ENCODE measurements around the gene PPP1R3D. TPM values are rescaled to one million over a fixed set of nuclear protein-coding genes. Genes with fewer than 3 reads are reported as not detected.

The PPP1R3D gene
- total and polyA plus RNA-seq, 2 of the 13 experiments (the other 11 are each of a cell fraction or from before 2014, with no cell fraction given) = 1.2 to 3.7 TPM

DNA sequence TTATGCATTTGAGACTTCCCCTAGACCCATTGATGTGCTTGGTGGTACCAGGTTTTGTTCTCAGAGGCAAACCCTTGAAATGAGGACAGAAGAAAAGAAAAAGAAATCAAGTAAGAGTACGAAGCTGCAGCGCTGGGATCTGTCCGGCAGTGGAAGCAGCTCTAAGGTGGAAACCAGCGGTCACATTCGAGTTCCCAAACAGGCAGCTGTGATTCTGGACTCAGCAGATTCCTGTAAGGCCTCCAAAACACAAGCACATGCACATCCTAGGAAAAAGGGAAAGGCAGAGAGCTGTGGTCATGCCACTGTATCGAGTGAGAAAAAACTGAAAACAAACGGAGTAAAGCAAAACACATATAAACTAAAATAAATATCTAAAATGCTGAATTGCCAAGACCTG lies 4.6 kb upstream of the PPP1R3D start:
- Histone ChIP-seq H3K36me3 (replicated peaks in 1 of 2; ENCODE audit: control insufficient read depth in 1 of 2, insufficient read depth in 2 of 2, low read length in 2 of 2) (peaks cover 8 to 17% of the 10 kb centered on the region in 2 experiments; a peak in 4 of 5 replicates), H3K9me3 (ENCODE audit: low read length) (no peaks in the 10 kb centered on the region), H3K9ac (ENCODE audit: insufficient read depth, low read depth, low read length) (no peak overlapping the region), H3K4me3 (replicated peaks in 1 of 3; ENCODE audit: insufficient read depth in 1 of 3, low read depth in 2 of 3, low read length in 3 of 3) (no peak overlapping the region), H3K27me3 (ENCODE audit: control insufficient read depth in 1 of 2, insufficient read depth in 2 of 2, low read length in 2 of 2) (no peaks in the 10 kb centered on the region; a peak in 1 of 5 replicates), H3K27ac (ENCODE audit: extremely low read length, insufficient read depth, low read length) (no peak overlapping the region), H3K79me2 (ENCODE audit: insufficient read depth, low read length) (peaks cover 11% of the 10 kb centered on the region), H2AFZ (ENCODE audit: low read length) (no peak overlapping the region), H3K4me1 (ENCODE audit: insufficient read depth, low read length) (peaks cover 13% of the 10 kb centered on the region), H4K20me1 (ENCODE audit: insufficient read depth, low read length) (no peaks in the 10 kb centered on the region), H3K4me2 (ENCODE audit: low read depth, low read length) (no peak overlapping the region)
- ATAC-seq (no peak), DNase-seq (ENCODE audit: low spot score) (no peak), FAIRE-seq (no peak)
- ChIA-PET POLR2A (no interaction called here), CTCF (ENCODE audit: low intra/inter-chr PET ratio, low total read pairs) (no interaction called here)
- BruUV-seq (replicated peaks) = no TSS peak
- intact Hi-C loops (cut with micrococcal nuclease; ENCODE audit: unreplicated experiment) = no loop called here
- in situ Hi-C loops (cut with HindIII; ENCODE audit: extremely low pct_ligation_motif_present, low pct_unique_long_range_greater_than_20kb) = no loop called here
- 95% methylated on average over 7 of the region's 7 CpGs for WGBS (ENCODE audit: low lambda C conversion rate)
- TF ChIP-seq ZNF549 (CRISPR knock-in tag; IDR thresholded peaks at IDR 0.05) (no peak), SETDB1 (CRISPR knock-in tag; IDR thresholded peaks at IDR 0.05; ENCODE audit: borderline replicate concordance) (no peak), ZNF672 (CRISPR knock-in tag; IDR thresholded peaks at IDR 0.05) (no peak), THAP11 (CRISPR knock-in tag; IDR thresholded peaks at IDR 0.05) (no peak)
- TF ChIP-seq, protein P1, sequence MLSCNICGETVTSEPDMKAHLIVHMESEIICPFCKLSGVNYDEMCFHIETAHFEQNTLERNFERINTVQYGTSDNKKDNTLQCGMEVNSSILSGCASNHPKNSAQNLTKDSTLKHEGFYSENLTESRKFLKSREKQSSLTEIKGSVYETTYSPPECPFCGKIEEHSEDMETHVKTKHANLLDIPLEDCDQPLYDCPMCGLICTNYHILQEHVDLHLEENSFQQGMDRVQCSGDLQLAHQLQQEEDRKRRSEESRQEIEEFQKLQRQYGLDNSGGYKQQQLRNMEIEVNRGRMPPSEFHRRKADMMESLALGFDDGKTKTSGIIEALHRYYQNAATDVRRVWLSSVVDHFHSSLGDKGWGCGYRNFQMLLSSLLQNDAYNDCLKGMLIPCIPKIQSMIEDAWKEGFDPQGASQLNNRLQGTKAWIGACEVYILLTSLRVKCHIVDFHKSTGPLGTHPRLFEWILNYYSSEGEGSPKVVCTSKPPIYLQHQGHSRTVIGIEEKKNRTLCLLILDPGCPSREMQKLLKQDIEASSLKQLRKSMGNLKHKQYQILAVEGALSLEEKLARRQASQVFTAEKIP (CRISPR knock-in tag; IDR thresholded peaks at IDR 0.05; ENCODE audit: borderline replicate concordance) = no peak
- TF ChIP-seq, protein P2, sequence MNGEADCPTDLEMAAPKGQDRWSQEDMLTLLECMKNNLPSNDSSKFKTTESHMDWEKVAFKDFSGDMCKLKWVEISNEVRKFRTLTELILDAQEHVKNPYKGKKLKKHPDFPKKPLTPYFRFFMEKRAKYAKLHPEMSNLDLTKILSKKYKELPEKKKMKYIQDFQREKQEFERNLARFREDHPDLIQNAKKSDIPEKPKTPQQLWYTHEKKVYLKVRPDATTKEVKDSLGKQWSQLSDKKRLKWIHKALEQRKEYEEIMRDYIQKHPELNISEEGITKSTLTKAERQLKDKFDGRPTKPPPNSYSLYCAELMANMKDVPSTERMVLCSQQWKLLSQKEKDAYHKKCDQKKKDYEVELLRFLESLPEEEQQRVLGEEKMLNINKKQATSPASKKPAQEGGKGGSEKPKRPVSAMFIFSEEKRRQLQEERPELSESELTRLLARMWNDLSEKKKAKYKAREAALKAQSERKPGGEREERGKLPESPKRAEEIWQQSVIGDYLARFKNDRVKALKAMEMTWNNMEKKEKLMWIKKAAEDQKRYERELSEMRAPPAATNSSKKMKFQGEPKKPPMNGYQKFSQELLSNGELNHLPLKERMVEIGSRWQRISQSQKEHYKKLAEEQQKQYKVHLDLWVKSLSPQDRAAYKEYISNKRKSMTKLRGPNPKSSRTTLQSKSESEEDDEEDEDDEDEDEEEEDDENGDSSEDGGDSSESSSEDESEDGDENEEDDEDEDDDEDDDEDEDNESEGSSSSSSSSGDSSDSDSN (CRISPR knock-in tag; IDR thresholded peaks at IDR 0.05) = no peak

All from HepG2 (cell line).